ENCODE data around the gene RUNX2. TPM values are rescaled to one million over a fixed set of nuclear protein-coding genes. Genes with fewer than 3 reads are reported as not detected.

RUNX2 gene
- total RNA-seq, 1 experiment from 2014 or later: 7.0 TPM

DNA sequence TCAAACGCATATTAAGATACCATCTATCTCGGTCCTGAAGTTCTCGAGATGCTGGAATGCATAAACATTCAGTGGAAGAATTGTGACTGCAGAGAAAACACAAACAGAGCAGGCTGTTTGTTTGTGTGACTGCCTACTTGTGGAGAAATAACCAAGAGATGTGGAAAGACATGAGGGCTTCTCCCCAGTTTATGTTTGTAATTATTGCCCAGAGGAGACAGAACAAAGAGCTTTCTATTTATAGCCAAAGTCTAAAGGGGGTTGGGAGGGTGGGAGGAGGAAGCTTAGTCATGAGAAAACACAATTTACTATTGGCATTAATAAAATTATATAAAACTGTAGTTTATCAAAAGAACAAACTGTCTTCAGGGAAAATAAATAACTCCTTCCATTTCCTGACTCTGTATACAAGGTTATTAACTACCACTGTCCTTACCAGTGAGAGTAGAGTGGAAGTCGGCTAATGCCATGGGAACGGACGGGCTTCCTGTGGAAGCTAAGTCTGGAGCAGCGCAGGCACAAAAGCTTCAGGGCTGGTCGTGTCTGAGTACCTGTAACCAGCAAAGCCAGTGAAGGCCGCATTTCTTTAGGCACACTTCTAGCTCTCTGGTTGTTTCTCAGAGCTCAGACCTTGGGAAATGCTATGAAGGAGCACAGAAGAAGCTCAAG is 249.8 kb downstream of the RUNX2 start:
- Histone ChIP-seq H3K36me3 (ENCODE audit: control insufficient read depth, insufficient read depth, low read length) (no peaks in the 10 kb centered on the region), H3K27me3 (ENCODE audit: control insufficient read depth, insufficient read depth, low read length) (no peaks in the 10 kb centered on the region), H3K9me3 (ENCODE audit: control insufficient read depth, insufficient read depth, low read depth, low read length) (peaks cover 14% of the 10 kb centered on the region; the same call in 1 of the 2 replicates), H3K4me3 (ENCODE audit: low read depth in 2 of 2, low read length in 2 of 2) (no peak overlapping the region), H3K27ac (ENCODE audit: low read length) (no peak overlapping the region), H3K4me1 (ENCODE audit: control insufficient read depth, insufficient read depth, low read length) (no peaks in the 10 kb centered on the region)
- no peak for ATAC-seq
- POLR2A ChIA-PET: no interaction called here
- DNase-seq (ENCODE audit: low read depth, low spot score): no peak
- in situ Hi-C loops (cut with HindIII; ENCODE audit: low pct_unique_long_range_greater_than_20kb, low sequenced_read_pairs): no loop called here
- CTCF ChIA-PET: no interaction called here
- intact Hi-C loops (cut with micrococcal nuclease; ENCODE audit: unreplicated experiment): no loop called here
- TF ChIP-seq CTCF (IDR thresholded peaks at IDR 0.05) (no peak), REST (IDR thresholded peaks at IDR 0.05; ENCODE audit: insufficient read depth in 1 of 2, low read depth in 2 of 2, low read length in 1 of 2) (no peak), TCF7L2 (IDR thresholded peaks at IDR 0.05; ENCODE audit: low read depth, low read length) (no peak), POLR2AphosphoS5 (IDR thresholded peaks at IDR 0.05; ENCODE audit: low read depth, low read length) (no peak), SIN3A (IDR thresholded peaks at IDR 0.05; ENCODE audit: borderline replicate concordance, insufficient read depth, low read depth, low read length) (no peak)
- BruUV-seq (replicated peaks): no TSS peak

- Histone ChIP-seq H3K9me3 (ENCODE audit: control insufficient read depth, insufficient read depth, low read depth, low read length) (peaks cover 14% of the 10 kb centered on the region; the same call in 1 of the 2 replicates), H3K4me1 (ENCODE audit: control insufficient read depth, insufficient read depth, low read length) (no peaks in the 10 kb centered on the region), H3K36me3 (ENCODE audit: control insufficient read depth, insufficient read depth, low read length) (no peaks in the 10 kb centered on the region), H3K27me3 (ENCODE audit: control insufficient read depth, insufficient read depth, low read length) (no peaks in the 10 kb centered on the region), H3K4me3 (ENCODE audit: low read depth in 2 of 2, low read length in 2 of 2) (no peak overlapping the region), H3K27ac (ENCODE audit: low read length) (no peak overlapping the region)
- in situ Hi-C loops (cut with HindIII; ENCODE audit: low pct_unique_long_range_greater_than_20kb, low sequenced_read_pairs) (no loop called here), intact Hi-C loops (cut with micrococcal nuclease; ENCODE audit: unreplicated experiment) (no loop called here)
- DNase-seq (ENCODE audit: low read depth, low spot score) (no peak), ATAC-seq (no peak)
- ChIA-PET CTCF (no interaction called here), POLR2A (no interaction called here)
- TF ChIP-seq CTCF (IDR thresholded peaks at IDR 0.05): no peak
- no peak for TF ChIP-seq TCF7L2 (IDR thresholded peaks at IDR 0.05; ENCODE audit: low read depth, low read length)
- no peak for TF ChIP-seq POLR2AphosphoS5 (IDR thresholded peaks at IDR 0.05; ENCODE audit: low read depth, low read length)
- TF ChIP-seq REST (IDR thresholded peaks at IDR 0.05; ENCODE audit: insufficient read depth in 1 of 2, low read depth in 2 of 2, low read length in 1 of 2): no peak
- no peak for TF ChIP-seq SIN3A (IDR thresholded peaks at IDR 0.05; ENCODE audit: borderline replicate concordance, insufficient read depth, low read depth, low read length)
- BruUV-seq (replicated peaks): no TSS peak
These were observed 256.0 kb downstream of the RUNX2 start for GRCh38 chr6:45584127-45584526.
